Measurements from ENCODE around the gene AHRR.

GRCh38 chr5:364497-364896 lies 43.0 kb downstream of the AHRR start:
- TF ChIP-seq, protein P1, sequence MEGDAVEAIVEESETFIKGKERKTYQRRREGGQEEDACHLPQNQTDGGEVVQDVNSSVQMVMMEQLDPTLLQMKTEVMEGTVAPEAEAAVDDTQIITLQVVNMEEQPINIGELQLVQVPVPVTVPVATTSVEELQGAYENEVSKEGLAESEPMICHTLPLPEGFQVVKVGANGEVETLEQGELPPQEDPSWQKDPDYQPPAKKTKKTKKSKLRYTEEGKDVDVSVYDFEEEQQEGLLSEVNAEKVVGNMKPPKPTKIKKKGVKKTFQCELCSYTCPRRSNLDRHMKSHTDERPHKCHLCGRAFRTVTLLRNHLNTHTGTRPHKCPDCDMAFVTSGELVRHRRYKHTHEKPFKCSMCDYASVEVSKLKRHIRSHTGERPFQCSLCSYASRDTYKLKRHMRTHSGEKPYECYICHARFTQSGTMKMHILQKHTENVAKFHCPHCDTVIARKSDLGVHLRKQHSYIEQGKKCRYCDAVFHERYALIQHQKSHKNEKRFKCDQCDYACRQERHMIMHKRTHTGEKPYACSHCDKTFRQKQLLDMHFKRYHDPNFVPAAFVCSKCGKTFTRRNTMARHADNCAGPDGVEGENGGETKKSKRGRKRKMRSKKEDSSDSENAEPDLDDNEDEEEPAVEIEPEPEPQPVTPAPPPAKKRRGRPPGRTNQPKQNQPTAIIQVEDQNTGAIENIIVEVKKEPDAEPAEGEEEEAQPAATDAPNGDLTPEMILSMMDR (conservative IDR thresholded peaks at IDR 0.05; ENCODE audit: low read length) = no peak
- no peak for TF ChIP-seq EZH2phosphoT487 (IDR thresholded peaks at IDR 0.05; ENCODE audit: borderline replicate concordance, low read depth, low read length)

Data from OCI-LY7 (cell line).